LoVo (cell line): Measurements from ENCODE around the gene STRA8.
A peak's percentile ranks its signal among the peaks of the same experiment; 100 is the strongest.
"Not testable (repeated sequence)": the region's sequence is repeated elsewhere in the genome, so short reads cannot be mapped to it uniquely, and the experiment has no call there.

Source experiments
- DNase-seq: peaks from one replicate; pipeline ENCODE4 v3.0.0-alpha.2; 2016; ENCODE audit warnings: low spot score

STRA8 gene

GRCh38 chr7:135204876-135205275 is 28.8 kb upstream of the STRA8 start:
- DNase-seq: no peak

DNA sequence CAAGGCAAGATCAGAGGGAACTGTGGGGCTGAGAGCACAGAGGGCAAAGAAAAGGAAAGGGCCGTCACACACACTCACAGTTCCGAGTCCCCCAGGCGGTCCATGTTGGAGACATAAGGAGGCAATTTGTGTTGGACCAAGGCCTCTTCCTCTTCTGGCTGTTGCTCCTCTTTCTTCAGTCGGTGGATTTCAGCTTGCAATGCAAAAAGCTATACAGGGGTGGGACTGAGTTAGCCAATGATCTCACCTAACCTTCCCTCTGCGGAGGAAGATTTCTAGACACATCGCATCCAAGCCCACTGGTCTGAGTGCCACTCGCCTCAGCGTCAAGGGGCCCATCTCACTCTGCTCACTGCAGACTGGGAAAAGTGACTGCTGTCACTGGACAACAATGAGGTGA is 27.8 kb upstream of the STRA8 start:
- no peak for DNase-seq

DNA sequence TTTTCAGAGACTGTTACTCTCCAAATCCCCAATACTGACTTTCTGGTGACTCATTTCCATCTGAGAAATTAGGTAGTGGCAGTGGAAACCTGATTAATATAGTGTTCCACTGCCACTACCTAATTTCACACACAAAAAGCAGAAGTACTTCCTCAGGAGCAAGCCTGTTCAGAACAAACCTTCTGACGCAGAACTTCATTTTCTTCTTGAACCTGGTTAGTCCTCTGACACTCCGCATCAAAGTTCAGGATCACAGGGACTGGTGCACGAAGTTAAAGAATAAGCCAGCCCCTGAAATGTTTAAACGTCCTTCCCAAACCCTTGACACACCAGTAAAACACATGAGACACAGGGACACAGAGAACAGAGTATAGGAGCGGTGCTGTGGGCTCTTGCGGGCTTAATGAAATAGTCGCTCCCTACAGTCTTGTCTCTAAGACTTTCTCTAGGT is 26.7 kb upstream of the STRA8 start:
- DNase-seq: no peak

DNA sequence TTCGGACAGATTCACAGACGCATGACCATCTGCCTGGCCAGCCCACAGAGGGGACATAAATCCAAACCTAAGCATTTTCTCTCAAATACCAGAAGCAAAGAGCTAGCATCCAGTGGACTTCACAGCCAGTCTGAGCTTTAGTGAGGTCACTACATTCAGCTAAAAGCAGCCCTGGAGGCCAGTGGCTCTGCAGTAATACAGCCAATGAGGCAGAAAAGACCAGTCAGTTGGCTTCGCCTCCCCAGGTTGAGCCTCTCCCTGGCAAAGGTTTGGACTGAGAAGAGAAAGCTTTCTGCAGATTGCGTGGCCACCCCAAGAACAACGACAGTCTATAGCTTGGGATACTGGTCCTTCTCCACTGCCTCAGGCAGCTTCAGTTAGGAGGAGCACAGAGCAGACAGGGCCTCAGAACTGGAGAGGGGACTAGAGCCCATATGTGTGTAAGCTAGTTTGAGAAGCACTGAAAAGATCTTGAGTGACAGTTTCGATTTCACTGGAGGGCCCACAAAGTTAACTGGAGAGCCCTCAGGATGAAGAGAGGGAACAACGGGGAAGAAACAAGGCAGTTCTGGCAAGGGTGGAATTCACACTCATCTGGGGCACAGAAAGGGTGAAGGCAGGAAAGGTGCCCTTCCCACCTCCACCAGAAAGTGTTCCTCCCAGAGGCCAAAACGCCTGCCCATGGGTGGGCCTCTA is 26.1 kb upstream of the STRA8 start:
- DNase-seq: no peak

DNA sequence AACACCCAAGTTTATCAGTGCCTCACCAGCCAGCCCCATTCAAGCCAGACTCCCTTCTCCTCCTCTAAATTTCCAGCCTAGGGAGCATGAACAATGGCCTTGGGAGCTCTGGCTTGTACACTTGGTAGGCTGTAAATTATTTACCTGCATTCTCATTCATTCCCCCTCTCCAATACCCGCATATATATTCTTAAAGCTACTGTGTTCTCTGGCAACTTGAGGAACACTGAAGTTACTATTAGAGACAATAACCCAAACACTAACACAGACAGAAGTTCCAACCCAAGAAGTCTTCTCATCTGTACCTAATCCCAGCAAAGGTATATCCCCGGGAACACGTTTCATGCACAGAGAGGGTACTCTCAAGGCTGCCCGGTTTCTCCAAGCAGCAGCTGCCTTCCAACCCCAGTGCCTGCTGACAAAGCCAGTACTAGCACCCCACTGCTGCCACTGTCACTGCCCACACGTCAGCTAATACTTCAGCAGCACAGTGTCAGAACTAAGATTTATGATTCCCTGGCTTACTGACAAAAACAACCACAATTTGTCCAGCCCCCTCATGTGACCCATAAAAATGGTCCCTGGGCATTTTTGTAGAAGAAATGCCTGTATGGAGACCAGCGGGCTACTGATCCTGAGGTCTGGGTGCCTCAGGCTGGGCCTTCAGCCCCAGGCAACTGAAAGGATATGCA is 25.4 kb upstream of the STRA8 start:
- no peak for DNase-seq

GRCh38 chr7:135209225-135209834 is 24.3 kb upstream of the STRA8 start:
- DNase-seq: no peak

GRCh38 chr7:135210888-135211178 is 22.8 kb upstream of the STRA8 start:
- DNase-seq: no peak

DNA sequence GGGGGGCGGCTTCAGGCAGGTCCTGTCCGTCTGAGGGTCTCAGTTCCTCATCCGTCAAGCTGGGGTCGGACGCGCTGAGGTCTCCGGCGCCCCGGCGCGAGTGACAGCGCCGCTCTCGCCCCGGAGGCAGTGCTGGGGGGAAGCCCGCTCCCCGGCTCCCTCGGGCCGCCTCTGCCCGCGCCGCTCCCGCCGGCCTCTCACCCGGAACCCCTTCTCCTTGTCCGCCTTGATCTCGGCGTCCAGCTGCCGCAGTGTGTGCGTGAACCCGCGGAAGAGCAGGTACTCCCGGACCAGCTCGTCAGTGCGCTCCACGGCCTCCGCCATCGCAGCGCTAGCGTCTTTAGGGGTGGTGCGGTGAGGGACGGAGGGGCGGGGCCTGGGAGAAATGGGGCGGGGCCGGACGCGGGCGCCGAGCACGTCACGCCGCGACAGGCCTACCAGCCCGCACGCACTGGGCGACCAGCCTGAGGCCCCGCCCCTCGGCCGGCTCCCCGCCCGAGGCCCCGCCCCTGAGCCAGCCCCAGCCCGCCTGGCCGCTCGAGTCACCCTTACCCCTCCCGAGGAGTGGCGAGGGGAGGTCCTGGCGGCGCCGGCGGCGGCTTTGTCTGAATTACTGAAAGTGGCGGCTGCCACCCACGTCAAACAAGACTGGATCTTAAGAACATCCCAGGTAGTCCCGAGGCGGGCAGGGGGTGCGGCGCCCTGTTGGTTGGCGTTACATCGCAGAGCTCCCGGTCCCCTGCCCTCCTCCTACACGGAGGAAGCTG is 22.3 kb upstream of the STRA8 start, which contains the start of gene WDR91:
WDR91 (minus strand) TSS at position 348 of the 767 bp plus-strand sequence; CDS start at position 324, 24 bp downstream.
- DNase-seq: peak; percentile 97

DNA sequence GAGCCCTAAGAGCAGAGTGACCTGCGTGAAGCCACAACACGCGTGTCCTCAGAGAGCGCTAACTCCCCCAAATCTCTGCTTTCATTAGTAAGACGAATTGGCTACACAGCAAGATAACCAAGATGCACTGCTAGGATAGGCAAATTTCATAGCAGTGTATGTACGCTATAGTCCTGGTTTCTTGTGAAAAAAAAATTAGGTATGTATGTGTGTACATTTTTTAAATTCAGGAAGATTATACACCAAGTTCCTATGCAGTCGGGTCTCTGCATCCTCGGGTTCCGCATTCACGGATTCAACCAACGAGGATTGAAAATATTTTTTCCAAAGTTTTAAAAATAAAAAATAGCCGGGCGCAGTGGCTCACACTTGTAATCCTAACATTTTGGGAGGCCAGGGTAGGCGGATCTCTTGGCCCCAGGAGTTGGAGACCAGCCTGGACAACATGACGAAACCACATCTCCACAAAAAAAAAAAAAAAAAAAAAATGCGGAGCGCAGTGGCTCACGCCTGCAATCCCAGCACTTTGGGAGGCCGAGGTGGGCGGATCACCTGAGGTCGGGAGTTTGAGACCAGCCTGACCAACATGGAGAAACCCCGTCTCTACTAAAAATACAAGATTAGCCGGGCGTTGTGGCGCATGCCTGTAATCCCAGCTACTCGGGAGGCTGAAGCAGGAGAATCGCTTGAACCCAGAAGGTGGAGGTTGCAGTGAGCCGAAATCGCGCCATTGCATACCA is 21.5 kb upstream of the STRA8 start:
- DNase-seq: not testable (repeated sequence)

- DNase-seq: no peak
Measured at GRCh38 chr7:135213831-135214230, 19.8 kb upstream of the STRA8 start.

GRCh38 chr7:135215180-135215579 is 18.5 kb upstream of the STRA8 start:
- DNase-seq: no peak

- no peak for DNase-seq
Measured at GRCh38 chr7:135215698-135216097, 17.9 kb upstream of the STRA8 start.

GRCh38 chr7:135217645-135218509 is 15.8 kb upstream of the STRA8 start:
- peak; percentile 70 for DNase-seq

GRCh38 chr7:135224027-135224426 is 9.6 kb upstream of the STRA8 start:
- no peak for DNase-seq

DNA sequence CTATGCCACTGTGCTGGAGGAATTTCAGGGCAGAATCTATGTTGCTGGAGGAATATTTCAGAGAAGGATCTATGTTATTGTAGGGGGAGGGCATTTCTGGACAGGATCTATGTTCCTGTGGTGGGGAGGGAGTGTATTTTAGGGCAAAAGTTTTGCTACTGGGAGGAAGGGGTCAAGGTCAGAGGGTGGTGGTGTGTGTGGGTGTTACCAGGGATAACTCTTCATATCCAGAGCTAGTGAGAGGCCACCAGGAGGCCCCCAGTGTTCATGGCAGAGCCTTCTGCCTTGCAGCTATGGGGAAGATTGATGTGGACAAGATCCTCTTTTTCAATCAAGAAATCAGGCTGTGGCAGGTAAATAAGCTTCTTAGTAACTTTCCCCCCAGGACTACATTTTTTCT is 2.0 kb upstream of the STRA8 start:
- no peak for DNase-seq

GRCh38 chr7:135232087-135232486 is 1.6 kb upstream of the STRA8 start:
- no peak for DNase-seq

- no peak for DNase-seq
Measured at GRCh38 chr7:135232720-135233119, 918 bp upstream of the STRA8 start.

DNA sequence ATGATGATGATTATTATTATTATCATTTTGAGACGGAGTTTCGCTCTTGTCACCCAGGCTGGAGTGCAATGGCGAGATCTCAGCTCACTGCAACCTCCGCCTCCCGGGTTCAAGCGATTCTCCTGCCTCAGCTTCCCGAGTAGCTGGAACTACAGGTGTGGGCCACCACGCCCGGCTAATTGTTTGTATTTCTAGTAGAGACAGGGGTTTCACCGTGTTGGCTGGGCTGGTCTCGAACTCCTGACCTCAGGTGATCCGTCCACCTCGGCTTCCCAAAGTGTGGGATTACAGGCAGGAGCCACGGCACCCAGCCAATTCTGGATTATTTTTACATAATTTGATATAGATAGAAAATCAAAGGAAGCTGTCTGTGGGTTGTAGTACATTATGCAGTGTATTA is 457 bp downstream of the STRA8 start:
- not testable (repeated sequence) for DNase-seq

GRCh38 chr7:135234727-135235126 is 1.1 kb downstream of the STRA8 start:
- no peak for DNase-seq

- no peak for DNase-seq
Measured at GRCh38 chr7:135235841-135236240, 2.2 kb downstream of the STRA8 start.

DNA sequence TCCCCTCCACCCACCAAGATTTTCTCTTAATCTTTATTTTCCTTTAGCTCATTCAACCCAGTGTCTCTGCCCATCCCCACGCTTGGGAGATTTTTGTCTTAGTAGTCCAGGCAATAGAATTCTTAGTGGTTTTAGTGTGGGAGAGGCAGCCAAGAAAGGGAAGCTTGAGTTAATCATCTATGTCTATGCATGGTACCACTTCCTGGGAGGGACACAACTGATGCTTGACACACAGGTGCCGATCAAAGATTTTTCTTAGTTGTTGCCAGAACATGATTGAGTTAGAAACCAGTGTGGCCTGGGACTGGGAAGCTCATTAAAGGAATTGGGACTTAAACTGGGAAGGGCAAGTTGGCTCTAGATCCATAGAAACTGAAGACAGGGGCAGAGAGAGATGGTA is 3.1 kb downstream of the STRA8 start:
- DNase-seq: no peak
